HG03097 (cell line): ENCODE data around the gene ZFYVE1.
"Not testable (repeated sequence)": the region's sequence is repeated elsewhere in the genome, so short reads cannot be mapped to it uniquely, and the experiment has no call there.

Source experiments
- ATAC-seq: cut with Tn5 transposase; IDR thresholded peaks from one replicate; pipeline ENCODE4 v1.9.1; 2021; ENCODE audit not compliant: unreplicated experiment, low FRiP score

The ZFYVE1 gene, protein sequence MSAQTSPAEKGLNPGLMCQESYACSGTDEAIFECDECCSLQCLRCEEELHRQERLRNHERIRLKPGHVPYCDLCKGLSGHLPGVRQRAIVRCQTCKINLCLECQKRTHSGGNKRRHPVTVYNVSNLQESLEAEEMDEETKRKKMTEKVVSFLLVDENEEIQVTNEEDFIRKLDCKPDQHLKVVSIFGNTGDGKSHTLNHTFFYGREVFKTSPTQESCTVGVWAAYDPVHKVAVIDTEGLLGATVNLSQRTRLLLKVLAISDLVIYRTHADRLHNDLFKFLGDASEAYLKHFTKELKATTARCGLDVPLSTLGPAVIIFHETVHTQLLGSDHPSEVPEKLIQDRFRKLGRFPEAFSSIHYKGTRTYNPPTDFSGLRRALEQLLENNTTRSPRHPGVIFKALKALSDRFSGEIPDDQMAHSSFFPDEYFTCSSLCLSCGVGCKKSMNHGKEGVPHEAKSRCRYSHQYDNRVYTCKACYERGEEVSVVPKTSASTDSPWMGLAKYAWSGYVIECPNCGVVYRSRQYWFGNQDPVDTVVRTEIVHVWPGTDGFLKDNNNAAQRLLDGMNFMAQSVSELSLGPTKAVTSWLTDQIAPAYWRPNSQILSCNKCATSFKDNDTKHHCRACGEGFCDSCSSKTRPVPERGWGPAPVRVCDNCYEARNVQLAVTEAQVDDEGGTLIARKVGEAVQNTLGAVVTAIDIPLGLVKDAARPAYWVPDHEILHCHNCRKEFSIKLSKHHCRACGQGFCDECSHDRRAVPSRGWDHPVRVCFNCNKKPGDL

DNA sequence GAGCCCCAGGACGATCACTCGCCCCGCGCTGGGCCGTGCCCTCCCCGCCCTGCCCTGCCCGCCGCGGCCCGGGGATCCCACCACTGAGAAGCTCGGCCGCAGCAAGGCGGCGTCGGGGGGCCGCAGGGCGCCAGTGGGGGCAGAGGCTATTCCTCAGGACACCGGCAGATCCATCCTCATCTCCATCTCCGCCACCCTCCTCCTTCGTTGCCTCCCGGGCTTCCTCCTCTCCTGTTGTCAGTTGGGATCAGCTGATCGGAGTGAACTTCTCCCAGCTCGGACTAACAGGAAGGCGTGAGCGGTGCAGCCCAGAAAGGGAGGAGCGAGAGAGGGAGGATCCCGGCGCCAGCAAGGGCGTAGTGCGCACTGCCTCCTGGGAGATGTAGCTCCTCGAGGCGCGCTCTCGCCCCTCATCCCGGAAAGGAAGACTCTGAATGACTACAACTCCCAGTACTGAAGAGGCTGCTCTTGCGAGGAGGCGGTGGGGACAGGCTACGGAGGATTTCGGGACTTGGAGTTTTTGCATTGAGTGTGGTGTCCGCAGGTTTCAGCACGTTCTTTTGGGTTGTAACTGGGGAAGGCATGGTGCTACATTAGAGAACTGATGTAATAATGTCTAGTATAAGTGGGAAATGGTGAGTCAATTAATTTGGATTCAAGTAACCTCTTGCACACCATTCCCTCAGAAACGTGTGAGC, at the start of gene ZFYVE1:
TSS of gene ZFYVE1 (minus strand) at position 262 of the 698 bp plus-strand sequence. CDS start 2,598 bp downstream, outside the sequence.
- ATAC-seq, result peak; percentile 97

DNA sequence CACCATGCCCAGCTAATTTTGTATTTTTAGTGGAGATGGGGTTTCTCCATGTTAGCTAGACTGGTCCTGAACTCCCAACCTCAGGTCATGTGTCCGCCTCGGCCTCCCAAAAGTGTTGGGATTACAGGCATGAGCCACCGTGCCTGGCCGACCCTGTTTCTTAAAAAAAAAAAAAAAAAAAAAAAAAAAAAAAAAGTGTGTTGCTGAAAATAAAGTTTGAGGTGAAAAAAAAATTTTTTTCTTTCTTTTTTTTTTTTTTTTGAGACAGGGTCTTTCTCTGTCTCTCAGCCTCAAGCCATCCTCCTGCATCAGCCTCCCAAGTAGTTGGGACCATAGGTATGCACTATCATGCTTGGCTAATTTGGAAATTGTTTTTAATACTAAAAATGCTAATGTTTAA, 42.7 kb upstream of the ZFYVE1 start:
- ATAC-seq, result no peak

DNA sequence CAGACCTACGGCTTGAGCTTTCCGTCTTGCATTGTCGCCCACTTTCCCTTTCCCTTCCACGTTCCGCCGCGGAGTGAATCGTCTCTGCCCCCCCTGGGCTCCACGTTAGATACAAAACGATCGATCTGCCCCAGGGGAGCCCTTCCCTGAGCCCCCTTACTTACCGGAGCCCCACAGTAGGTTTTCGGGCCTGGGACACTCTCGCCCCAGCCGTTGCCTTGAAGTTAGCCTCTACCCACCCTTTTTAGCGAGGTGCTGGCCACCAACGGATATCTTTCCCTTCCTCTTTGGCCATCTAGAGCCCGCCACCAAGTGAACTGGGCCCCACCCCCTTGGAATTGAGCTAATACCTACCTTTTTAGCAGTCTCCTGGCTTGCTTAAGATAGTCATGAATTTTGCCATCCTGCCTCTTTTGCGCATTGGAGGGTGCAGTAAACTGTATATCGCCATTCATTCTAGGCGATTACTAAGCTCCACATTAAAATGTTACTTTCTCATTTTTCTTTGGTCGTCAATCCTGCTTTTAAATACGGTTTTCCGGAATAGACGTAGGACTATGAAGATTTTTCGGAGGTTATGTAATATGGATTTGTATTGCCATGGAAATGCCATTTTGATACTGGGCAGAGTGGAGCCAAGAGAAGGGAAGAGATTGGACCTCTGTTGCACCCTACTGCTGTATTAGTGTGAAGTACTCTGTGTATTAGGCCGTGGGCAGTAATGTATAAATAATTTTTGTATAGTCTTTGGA, 32.2 kb upstream of the ZFYVE1 start:
- ATAC-seq, result peak; percentile 19

DNA sequence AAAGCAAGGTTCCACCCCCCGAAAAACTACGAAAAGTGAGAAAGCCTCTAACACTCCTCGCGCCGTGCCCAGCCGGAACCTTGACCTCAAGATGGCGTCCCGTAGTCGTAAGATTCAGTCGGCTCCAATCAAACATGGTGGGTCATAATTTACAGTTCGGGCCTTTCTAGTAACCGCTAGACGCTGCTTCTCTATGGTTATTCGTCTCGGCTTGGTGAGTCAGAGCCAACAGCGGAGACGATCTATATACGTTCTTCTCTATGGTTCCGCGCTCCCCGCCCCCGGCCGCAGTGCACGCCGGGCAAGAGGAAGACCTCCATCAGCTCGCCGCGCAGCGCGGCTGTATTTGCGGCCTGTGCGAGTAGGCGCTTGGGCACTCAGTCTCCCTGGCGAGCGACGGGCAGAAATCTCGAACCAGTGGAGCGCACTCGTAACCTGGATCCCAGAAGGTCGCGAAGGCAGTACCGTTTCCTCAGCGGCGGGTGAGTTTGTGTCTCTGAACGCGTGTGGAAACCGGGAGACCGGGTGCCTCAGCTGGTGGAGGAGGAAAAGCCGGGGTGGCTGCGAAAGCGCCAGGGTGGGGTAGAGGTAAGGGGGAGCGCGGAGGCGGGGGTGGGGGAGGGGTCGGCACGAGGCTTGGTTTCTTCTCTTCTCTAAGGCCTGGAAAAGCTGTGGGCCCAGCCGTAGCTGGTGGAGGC, 31.5 kb upstream of the ZFYVE1 start, which contains the start of gene RBM25:
TSS of gene RBM25 (plus strand) at position 311 of the 698 bp plus-strand sequence. CDS start 13,108 bp downstream, outside the sequence.
- peak; percentile 91 for ATAC-seq

DNA sequence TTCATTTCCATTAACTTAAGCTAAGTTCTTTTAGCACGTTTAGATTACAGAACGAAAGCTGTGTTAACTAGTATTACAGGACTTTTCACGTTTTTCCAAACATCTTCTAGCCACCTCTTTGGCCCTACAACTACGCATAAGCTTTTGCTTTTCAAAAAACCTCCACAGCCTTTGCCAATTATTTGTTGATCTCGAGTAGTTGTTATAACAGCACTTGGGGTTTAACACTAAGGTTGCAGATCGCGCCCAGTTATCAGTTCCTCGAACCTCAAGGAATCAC, 31.0 kb upstream of the ZFYVE1 start:
- no peak for ATAC-seq

DNA sequence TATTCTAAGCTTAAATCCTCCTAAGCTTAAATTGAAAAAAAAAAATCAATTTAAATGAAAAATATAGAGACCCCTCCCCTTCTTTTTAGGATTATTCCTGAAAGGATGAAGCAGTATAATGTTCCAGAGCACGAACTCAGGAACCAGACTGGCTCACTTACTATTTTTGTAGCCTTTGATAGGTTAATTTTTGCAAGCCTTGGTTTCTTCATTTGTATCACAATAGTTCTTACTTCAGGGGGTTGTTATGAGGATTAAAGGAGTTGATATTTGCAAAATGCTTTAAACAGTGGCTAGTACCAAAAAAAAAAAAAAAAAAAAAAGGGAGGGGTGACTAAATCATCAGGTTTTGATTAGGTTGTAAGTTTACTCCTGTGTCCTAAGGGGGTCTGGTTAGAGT, 28.3 kb upstream of the ZFYVE1 start:
- no peak for ATAC-seq

DNA sequence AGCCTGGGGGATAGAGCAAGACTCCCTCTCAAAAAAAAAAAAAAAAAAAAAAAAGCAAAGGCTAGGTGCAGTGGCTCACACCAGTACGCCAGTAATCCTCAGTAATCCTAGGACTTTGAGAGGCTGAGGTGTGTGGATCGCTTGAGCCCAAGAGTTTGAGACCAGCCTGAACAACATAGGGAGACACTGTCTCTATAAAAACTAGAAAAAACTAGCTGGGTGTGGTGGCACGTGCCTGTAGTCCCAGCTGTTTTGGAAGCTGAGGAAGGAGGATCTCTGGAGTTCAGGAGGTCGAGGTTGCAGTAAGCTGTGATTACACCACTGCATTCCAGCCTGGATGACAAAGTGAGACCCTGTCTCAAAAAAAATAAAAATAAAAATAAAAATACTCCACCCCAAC, 22.5 kb upstream of the ZFYVE1 start:
- no peak for ATAC-seq

DNA sequence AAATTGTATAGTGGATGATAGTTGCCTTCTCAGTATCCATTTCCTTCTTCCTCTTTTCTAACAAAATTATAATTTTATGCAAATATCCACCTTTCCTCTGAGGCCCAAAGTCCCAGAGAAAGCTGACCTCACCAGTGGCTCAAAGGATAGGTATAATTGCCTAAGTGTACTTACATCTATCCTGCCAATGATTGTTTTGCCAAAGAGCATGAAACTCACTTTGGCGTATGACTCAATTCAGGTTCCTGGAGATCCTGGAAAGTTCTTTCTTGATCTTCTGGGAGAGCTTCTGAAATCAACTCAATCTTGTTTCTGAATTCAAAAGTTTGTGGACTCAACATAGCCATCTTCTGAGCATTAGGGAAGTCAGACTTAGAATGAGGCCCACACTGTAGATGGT, 20.9 kb upstream of the ZFYVE1 start:
- no peak for ATAC-seq

DNA sequence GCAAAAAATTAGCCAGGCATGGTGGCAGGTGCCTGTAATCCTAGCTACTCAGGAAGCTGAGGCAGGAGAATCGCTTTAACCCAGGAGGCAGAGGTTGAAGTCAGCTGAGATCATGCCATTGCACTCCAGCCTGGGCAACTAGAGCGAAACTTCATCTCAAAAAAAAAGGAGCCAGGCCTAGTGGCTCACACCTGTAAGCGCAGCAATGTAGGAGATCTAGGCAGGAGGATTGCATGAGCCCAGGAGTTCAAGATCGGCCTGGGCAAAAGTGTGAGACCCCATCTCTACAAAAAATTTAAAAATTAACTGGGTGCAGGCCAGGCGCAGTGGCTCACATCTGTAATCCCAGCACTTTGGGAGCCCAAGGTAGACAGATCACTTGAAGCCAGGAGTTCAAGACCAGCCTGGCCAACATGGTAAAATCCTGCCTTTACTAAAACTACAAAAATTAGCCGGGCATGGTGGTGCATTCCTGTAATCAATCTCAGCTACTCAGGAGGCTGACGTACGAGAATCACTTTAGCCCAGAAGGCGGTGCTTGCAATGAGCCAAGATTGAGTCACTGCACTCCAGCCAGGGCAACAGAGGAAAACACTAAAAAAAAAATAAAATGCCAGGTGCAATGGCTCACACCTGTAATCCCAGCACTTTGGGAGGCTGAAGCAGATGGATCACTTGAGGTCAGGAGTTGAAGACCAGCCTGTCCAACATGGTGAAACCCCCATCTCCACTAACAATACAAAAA, 10.0 kb upstream of the ZFYVE1 start:
- ATAC-seq, result not testable (repeated sequence)

DNA sequence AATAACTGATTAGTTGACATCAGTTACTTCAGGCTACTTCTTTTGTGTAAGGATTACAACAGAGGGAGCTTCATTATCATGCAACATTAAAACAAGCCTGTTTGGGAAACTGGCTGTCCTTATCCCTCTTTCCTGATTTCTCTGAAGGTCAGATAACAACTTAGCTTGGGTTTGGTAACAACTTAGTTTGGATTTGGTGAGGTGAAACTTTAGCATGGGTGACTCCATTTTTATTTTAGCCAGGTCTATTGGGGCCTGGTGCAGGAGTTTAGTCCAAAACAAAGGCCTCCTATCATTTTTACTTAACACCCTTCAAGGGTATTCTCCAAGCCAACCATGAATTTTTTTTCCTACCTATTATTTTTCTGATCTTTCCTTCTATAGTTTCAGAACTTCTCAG, 1.1 kb upstream of the ZFYVE1 start:
- ATAC-seq, result no peak

DNA sequence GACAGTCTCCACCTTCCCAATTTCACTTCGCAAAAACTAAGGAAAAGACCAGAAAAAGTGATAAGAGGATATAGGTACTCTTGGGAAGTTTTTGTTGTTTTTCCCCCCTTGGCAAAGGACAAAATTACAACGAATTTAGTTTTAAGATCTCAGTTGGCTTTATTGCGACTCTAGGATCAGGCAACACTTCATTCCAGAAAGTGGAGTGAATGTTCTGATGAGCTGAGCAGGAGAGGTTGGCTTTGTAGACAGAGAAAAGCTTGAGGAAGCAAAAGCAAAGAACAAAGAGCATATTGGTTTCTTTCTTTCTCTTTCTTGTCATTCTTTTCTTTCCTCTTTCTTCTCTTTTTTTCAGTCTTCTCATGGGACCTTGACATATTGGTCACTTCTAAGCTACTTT, 640 bp upstream of the ZFYVE1 start:
- ATAC-seq, result no peak

DNA sequence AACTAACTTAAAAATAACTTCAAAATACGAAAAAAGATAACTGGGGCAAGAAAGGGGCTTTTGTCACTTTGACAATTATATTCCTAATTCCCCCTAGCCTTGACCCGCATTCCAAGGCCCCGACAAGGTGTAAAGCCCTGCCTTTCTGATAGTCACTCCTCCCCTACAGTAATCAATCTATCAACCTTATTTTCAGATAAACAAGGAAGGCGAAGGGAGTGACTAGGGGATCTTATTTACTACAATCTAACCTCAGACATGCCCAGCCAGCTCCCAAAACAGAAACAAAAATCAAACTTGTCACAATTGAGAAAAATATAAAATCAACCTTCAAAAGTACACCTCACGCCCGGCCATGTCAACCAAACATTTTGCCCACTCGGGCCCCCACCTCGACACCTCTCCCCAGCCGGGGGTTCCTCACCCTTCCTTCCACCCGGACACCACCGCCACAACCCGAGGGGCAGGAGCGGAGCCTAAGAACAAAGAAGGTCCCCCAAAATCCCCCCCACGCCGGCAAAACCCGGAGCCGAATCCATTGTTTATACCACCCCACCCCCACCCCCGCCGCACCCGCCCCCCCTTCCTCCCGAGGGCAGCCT, 562 bp downstream of the ZFYVE1 start:
- no peak for ATAC-seq

DNA sequence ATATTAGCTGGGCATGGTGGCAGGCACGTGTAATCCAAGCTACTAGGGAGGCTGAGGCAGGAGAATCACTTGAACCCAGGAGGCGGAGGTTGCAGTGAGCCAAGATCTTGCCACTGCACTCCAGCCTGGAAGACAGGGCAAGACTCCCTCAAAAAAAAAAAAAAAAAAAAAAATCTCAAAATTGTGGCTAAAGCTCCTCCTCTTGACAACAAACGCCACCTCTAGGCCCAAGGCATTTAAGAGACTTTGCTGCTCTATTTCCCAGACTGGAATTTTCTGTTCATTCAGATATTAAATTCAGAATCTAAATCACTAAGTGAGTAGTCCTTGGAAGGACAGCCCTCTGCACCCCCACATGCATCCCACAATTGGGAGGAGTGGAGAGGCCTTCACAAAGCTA, 1.4 kb downstream of the ZFYVE1 start:
- ATAC-seq, result no peak

DNA sequence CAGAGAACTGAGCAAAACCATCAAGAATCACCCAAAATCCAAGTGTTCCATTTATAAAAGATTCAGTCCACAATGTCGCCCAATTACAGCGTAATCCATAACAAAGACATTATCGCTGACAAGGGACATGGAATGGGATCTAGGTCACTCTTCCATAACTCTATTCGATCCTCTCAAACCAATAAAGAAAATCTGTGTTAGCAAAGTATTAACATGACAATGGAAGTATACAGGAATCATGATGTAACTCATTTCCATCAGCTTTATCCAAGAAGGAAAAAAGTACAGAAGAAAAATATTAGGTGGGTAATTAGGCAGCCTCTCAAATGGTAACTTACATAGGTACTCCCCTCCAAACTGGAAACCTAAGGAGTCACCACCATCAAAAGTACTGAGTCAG, 4.9 kb downstream of the ZFYVE1 start:
- ATAC-seq, result no peak

DNA sequence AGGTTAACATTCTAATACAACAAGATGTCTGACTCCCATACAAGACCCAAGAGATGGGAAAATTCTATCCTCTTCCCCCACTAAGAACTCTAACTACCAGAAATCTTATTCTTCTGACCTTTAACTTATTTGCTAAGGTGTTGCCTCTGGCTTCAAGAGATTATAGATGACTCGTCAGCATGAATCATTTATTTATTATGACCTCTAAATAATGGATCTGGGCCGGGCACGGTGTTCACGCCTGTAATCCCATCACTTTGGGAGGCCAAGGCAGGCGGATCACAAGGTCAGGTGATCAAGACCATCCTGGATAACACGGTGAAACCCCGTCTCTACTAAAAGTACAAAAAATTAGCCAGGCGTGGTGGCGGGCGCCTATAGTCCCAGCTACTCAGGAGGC, 10.9 kb downstream of the ZFYVE1 start:
- ATAC-seq, result not testable (repeated sequence)

DNA sequence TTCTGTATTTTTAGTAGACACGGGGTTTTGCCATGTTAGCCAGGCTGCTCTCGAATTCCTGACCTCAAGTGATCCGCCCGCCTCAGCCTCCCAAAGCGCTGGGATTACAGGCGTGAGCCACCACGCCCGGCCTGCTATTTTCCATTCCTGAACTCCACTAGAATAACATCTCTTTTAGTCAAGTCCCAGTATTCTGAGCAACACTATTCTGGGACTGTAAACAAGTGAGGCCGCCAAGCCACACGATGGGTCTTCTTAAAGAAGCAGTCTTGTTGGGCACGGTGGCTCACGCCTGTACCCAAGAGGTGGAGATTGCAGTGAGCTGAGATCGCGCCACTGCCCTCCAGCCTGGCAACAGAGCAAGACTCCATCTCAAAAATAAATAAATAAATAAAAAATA, 11.4 kb downstream of the ZFYVE1 start:
- ATAC-seq, result not testable (repeated sequence)

DNA sequence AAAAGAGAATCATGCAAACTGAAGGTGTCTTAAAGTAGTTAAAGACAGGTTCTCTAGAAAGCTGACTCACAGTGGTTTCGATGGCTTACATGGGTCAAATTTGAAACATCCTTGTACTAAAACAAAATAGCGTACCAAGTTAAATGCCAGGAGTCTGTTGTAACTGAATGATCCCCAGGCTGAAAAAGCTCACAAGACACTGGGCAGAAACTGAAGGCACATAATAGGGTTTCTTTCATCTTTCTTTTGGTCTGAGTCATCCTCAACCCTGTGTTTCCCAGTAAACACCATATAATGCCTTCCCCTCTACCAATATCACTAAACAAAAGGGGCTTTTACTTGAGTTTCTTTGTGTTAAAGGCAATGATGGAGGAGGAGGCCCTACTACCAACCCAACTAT, 12.8 kb downstream of the ZFYVE1 start:
- peak; percentile 62 for ATAC-seq

DNA sequence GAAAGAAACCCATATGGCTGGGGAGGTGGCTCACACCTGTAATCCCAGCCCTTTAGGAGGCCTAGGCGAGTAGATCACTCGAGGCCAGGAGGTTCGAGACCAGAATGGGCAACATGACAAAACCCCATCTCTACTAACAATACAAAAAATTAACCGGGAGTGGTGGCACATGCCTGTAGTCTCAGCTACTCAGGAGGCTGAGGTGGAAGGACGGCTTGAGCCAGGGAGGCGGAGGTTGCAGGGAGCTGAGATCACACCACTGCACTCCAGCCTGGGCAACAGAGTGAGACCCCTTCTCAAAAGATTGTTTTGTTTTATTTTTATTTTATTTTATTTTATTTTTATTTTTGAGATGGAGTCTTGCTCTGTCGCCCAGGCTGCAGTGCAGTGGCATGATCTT, 15.7 kb downstream of the ZFYVE1 start:
- not testable (repeated sequence) for ATAC-seq

DNA sequence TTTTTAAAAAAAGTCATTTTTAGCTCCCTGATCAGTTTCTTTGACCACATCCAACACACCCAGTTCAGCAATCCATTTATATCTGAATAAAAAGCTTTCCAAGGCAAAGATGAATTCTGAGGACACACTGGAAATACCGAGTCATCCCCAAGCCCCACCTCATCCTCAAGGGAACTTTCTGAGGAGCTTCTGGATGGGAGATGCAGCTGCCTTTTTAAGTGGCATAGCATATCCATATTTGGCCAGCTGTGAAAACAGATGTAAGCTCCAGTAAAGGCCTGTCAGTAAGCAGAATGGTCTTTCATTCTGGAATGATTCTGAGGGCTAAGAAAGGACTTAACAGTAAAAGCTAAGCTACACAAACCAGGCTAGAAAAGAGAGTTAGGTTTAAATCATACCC, 18.4 kb downstream of the ZFYVE1 start:
- no peak for ATAC-seq
